ENCODE results near the gene PEAK1. TPM values are rescaled to one million over a fixed set of nuclear protein-coding genes. Genes with fewer than 3 reads are reported as not detected.

PEAK1 gene
- total and polyA plus RNA-seq, 10 of the 15 experiments (the other 5 are each of a cell fraction or from before 2014, with no cell fraction given) = 0.62 to 24.2 (median 11.2) TPM

GRCh38 chr15:77180757-77181156 lies 239.1 kb downstream of the PEAK1 start (continued):
- TF ChIP-seq, protein P1, sequence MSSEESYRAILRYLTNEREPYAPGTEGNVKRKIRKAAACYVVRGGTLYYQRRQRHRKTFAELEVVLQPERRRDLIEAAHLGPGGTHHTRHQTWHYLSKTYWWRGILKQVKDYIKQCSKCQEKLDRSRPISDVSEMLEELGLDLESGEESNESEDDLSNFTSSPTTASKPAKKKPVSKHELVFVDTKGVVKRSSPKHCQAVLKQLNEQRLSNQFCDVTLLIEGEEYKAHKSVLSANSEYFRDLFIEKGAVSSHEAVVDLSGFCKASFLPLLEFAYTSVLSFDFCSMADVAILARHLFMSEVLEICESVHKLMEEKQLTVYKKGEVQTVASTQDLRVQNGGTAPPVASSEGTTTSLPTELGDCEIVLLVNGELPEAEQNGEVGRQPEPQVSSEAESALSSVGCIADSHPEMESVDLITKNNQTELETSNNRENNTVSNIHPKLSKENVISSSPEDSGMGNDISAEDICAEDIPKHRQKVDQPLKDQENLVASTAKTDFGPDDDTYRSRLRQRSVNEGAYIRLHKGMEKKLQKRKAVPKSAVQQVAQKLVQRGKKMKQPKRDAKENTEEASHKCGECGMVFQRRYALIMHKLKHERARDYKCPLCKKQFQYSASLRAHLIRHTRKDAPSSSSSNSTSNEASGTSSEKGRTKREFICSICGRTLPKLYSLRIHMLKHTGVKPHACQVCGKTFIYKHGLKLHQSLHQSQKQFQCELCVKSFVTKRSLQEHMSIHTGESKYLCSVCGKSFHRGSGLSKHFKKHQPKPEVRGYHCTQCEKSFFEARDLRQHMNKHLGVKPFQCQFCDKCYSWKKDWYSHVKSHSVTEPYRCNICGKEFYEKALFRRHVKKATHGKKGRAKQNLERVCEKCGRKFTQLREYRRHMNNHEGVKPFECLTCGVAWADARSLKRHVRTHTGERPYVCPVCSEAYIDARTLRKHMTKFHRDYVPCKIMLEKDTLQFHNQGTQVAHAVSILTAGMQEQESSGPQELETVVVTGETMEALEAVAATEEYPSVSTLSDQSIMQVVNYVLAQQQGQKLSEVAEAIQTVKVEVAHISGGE (CRISPR knock-in tag; IDR thresholded peaks at IDR 0.05) = no peak
- TF ChIP-seq CREM (IDR thresholded peaks at IDR 0.05; ENCODE audit: low read depth) (no peak), MTA3 (IDR thresholded peaks at IDR 0.05; ENCODE audit: borderline replicate concordance, low read length) (no peak), PAX8 (IDR thresholded peaks at IDR 0.05) (no peak), ZBED1 (IDR thresholded peaks at IDR 0.05; ENCODE audit: borderline replicate concordance) (no peak), SP1 (IDR thresholded peaks at IDR 0.05; ENCODE audit: low read depth, low read length) (no peak), CREB1 (IDR thresholded peaks at IDR 0.05; ENCODE audit: low read depth) (no peak), ZNF592 (IDR thresholded peaks at IDR 0.05) (no peak), SMC3 (IDR thresholded peaks at IDR 0.05; ENCODE audit: borderline replicate concordance, low read length) (no peak), ZNF384 (IDR thresholded peaks at IDR 0.05; ENCODE audit: borderline replicate concordance, low read depth, low read length) (no peak), SUPT20H (IDR thresholded peaks at IDR 0.05; ENCODE audit: borderline replicate concordance, control insufficient read depth, low read depth, low read length) (no peak), SUZ12 (IDR thresholded peaks at IDR 0.05; ENCODE audit: unreplicated experiment) (no peak)

Measured in GM12878 (cell line).